WTC11 (cell line): ENCODE data around the gene RABL6. TPM values are rescaled to one million over a fixed set of nuclear protein-coding genes. Genes with fewer than 3 reads are reported as not detected.
A peak's percentile ranks its signal among the peaks of the same experiment; 100 is the strongest.
"Not testable (repeated sequence)": the region's sequence is repeated elsewhere in the genome, so short reads cannot be mapped to it uniquely, and the experiment has no call there.

ENCODE experiments used
- ATAC-seq: fragments of 200-7000 bp; cut with Tn5 transposase; 2 replicates; pipeline ENCODE4 v1.10.0; 2021; ENCODE audit warnings: mild to moderate bottlenecking, moderate library complexity
- CTCF ChIA-PET: fragments of 300-600 bp; sonication (Branson Sonifier 250); formaldehyde crosslinking; loops from one replicate; lab custom pipeline; 2021; ENCODE audit warnings: antibody characterized with exemption; lab: Charles Lee
- POLR2A ChIA-PET: fragments of 350-600 bp; sonication (Branson Sonifier 250); formaldehyde crosslinking; loops from one replicate; lab custom pipeline; 2021; ENCODE audit warnings: antibody characterized with exemption; lab: Charles Lee
- DNase-seq: peaks from one replicate; pipeline ENCODE4 v3.0.0; 2021; ENCODE audit warnings: low spot score
- H3K27ac Mint-ChIP-seq: 2 replicates; pipeline ENCODE4 v1.8.0; 2021; ENCODE audit warnings: mixed read lengths
- H3K27me3 Mint-ChIP-seq: 2 replicates; pipeline ENCODE4 v1.8.0; 2021; ENCODE audit warnings: low read depth, mild to moderate bottlenecking, moderate library complexity, mixed read lengths
- H3K36me3 Mint-ChIP-seq: 2 replicates; pipeline ENCODE4 v1.8.0; 2021; ENCODE audit warnings: mixed read lengths
- H3K4me1 Mint-ChIP-seq: 2 replicates; pipeline ENCODE4 v1.8.0; 2022; ENCODE audit warnings: mixed read lengths
- H3K4me3 Mint-ChIP-seq: 2 replicates; pipeline ENCODE4 v1.8.0; 2021; ENCODE audit warnings: mild to moderate bottlenecking, moderate library complexity, mixed read lengths
- H3K9me3 Mint-ChIP-seq: 2 replicates; pipeline ENCODE4 v1.8.0; 2021; ENCODE audit warnings: mixed read lengths
- AFF4 ChIP-seq: sonication (generic); formaldehyde crosslinking; IDR thresholded peaks from 2 replicates; pipeline ENCODE4 v1.8.1; 2023; ENCODE audit warnings: mild to moderate bottlenecking, missing genetic modification reagents, borderline replicate concordance
- ELF4 ChIP-seq: sonication (generic); formaldehyde crosslinking; IDR thresholded peaks from 2 replicates; pipeline ENCODE4 v1.8.1; 2022; ENCODE audit warnings: low read depth, mild to moderate bottlenecking, moderate library complexity, missing genetic modification reagents
- FOXK1 ChIP-seq: sonication (generic); formaldehyde crosslinking; IDR thresholded peaks from 2 replicates; pipeline ENCODE4 v1.8.0; 2022; ENCODE audit warnings: mild to moderate bottlenecking, moderate library complexity, missing genetic modification reagents
- HMGA2 ChIP-seq: fragments of 250-450 bp; sonication (Bioruptor Pico); IDR thresholded peaks from 2 replicates; pipeline ENCODE4 v1.4.0; 2021; ENCODE audit warnings: mild to moderate bottlenecking, moderate library complexity
- JUN ChIP-seq: sonication (generic); formaldehyde crosslinking; IDR thresholded peaks from 2 replicates; pipeline ENCODE4 v1.8.0; 2023; ENCODE audit warnings: mild to moderate bottlenecking, missing genetic modification reagents
- ZBTB21 ChIP-seq: sonication (generic); formaldehyde crosslinking; IDR thresholded peaks from 2 replicates; pipeline ENCODE4 v1.8.1; 2023; ENCODE audit warnings: mild to moderate bottlenecking, missing genetic modification reagents, borderline replicate concordance
- ZNF317 ChIP-seq: sonication (generic); formaldehyde crosslinking; IDR thresholded peaks from 2 replicates; pipeline ENCODE4 v1.8.1; 2023; ENCODE audit warnings: low read depth, mild to moderate bottlenecking, moderate library complexity, missing genetic modification reagents, borderline replicate concordance
- ZNF423 ChIP-seq: fragments of 250-450 bp; sonication (Bioruptor Pico); IDR thresholded peaks from 2 replicates; pipeline ENCODE4 v2.1.2; 2022; ENCODE audit warnings: mild to moderate bottlenecking, moderate library complexity
- total RNA-seq: library from RNA; stranded (reverse); gene quantifications from 3 replicates; pipeline ENCODE4 v1.2.3, GENCODE V29; 2021
- TF ChIP-seq, protein P1 (sequence below): fragments of 200-600 bp; IDR thresholded peaks from 2 replicates; pipeline ENCODE4 v1.8.0; 2022; ENCODE audit warnings: antibody characterized with exemption
- TF ChIP-seq, protein P2 (sequence below): fragments of 250-450 bp; sonication (Bioruptor Pico); IDR thresholded peaks from 2 replicates; pipeline ENCODE4 v1.9.0; 2021; ENCODE audit warnings: mild to moderate bottlenecking, borderline replicate concordance

Gene RABL6
- total RNA-seq, 1 experiment from 2014 or later: 171 TPM

DNA sequence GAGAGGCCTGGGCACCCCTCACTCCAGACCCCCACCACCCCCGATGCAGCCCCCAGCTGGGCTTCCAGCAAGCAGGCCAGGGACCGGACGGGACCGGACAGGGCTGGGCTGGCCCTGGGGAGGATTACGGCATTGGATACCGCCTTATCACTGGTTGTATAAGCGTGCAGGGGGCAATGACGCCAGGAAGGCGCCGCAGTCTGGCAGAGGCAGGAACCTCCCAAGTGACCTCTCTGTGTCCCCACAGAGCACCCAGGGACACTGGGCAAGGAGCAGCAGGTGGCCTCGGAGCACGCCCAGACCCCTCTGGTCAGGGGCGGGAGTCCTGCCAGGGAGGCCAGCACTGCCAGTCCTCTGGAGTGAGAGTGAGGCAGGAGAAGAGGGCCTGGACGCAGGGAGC lies 42.7 kb upstream of the RABL6 start (continued):
- TF ChIP-seq AFF4 (CRISPR knock-in tag) (no peak), ZBTB21 (CRISPR knock-in tag) (no peak), ELF4 (no peak)

GRCh38 chr9:136765745-136766409 lies 41.9 kb upstream of the RABL6 start:
- CTCF ChIA-PET: interaction anchor here (0.7 to 1.3 kb wide), 5 partner anchors 12 to 264 kb away, joined by 3 to 4 read pairs (median 4); no protein-coding TSS in a partner anchor
- not testable (repeated sequence) for H3K27ac Mint-ChIP-seq
- peaks cover 14% of the 10 kb centered on the region for H3K27me3 Mint-ChIP-seq

GRCh38 chr9:136766410-136767120 lies 41.2 kb upstream of the RABL6 start:
- POLR2A ChIA-PET, H3K9me3 Mint-ChIP-seq, H3K4me3 Mint-ChIP-seq, H3K4me1 Mint-ChIP-seq, ATAC-seq, H3K27ac Mint-ChIP-seq, H3K36me3 Mint-ChIP-seq: not testable (repeated sequence)
- H3K27me3 Mint-ChIP-seq: peaks cover 14% of the 10 kb centered on the region
- CTCF ChIA-PET: interaction anchor here (0.7 to 1.3 kb wide), 5 partner anchors 11 to 263 kb away, joined by 3 to 4 read pairs (median 4); no protein-coding TSS in a partner anchor
- DNase-seq: peak; percentile 60

More at GRCh38 chr9:136765745-136766409, 41.9 kb upstream of the RABL6 start:
- H3K4me3 Mint-ChIP-seq, H3K36me3 Mint-ChIP-seq, POLR2A ChIA-PET, H3K9me3 Mint-ChIP-seq, DNase-seq, ATAC-seq, H3K4me1 Mint-ChIP-seq: not testable (repeated sequence)

GRCh38 chr9:136769710-136770191 lies 38.0 kb upstream of the RABL6 start:
- DNase-seq: peak; percentile 82
- H3K4me1 Mint-ChIP-seq: peaks cover 5% of the 10 kb centered on the region; the same call in 1 of the 2 replicates
- peak overlapping the region; percentile 47 for H3K4me3 Mint-ChIP-seq
- POLR2A ChIA-PET: no interaction called here
- H3K36me3 Mint-ChIP-seq: peaks cover 11% of the 10 kb centered on the region
- peaks cover 19% of the 10 kb centered on the region for H3K9me3 Mint-ChIP-seq
- H3K27me3 Mint-ChIP-seq: peaks cover 14% of the 10 kb centered on the region
- no peak overlapping the region for H3K27ac Mint-ChIP-seq
- peak; percentile 78 for ATAC-seq
- TF ChIP-seq ZNF423: peak; percentile 37; the same call in 1 of the 2 replicates
- TF ChIP-seq FOXK1 (CRISPR knock-in tag): no peak
- TF ChIP-seq, protein P1, sequence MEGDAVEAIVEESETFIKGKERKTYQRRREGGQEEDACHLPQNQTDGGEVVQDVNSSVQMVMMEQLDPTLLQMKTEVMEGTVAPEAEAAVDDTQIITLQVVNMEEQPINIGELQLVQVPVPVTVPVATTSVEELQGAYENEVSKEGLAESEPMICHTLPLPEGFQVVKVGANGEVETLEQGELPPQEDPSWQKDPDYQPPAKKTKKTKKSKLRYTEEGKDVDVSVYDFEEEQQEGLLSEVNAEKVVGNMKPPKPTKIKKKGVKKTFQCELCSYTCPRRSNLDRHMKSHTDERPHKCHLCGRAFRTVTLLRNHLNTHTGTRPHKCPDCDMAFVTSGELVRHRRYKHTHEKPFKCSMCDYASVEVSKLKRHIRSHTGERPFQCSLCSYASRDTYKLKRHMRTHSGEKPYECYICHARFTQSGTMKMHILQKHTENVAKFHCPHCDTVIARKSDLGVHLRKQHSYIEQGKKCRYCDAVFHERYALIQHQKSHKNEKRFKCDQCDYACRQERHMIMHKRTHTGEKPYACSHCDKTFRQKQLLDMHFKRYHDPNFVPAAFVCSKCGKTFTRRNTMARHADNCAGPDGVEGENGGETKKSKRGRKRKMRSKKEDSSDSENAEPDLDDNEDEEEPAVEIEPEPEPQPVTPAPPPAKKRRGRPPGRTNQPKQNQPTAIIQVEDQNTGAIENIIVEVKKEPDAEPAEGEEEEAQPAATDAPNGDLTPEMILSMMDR: peak; percentile 51
- TF ChIP-seq, all 79 proteins: peak for 2
- CTCF ChIA-PET: interaction anchor here (0.6 to 3.0 kb wide), 18 partner anchors 9 to 467 kb away, joined by 3 to 22 read pairs (median 4); partner anchors contain the start of genes LCN8 and TMEM141

- Mint-ChIP-seq H3K4me3 (no peak overlapping the region), H3K9me3 (peaks cover 14% of the 10 kb centered on the region), H3K36me3 (peaks cover 11% of the 10 kb centered on the region), H3K27ac (no peak overlapping the region), H3K27me3 (peaks cover 15% of the 10 kb centered on the region), H3K4me1 (peaks cover 5% of the 10 kb centered on the region; the same call in 1 of the 2 replicates)
- no peak for ATAC-seq
- CTCF ChIA-PET: interaction anchor here (1.3 kb wide), 1 partner anchor 14 kb away, joined by 5 read pairs; the partner anchor contains the start of gene LCN8
- DNase-seq: no peak
- POLR2A ChIA-PET: no interaction called here
- no peak for TF ChIP-seq ZNF317 (CRISPR knock-in tag)
- TF ChIP-seq, protein P2, sequence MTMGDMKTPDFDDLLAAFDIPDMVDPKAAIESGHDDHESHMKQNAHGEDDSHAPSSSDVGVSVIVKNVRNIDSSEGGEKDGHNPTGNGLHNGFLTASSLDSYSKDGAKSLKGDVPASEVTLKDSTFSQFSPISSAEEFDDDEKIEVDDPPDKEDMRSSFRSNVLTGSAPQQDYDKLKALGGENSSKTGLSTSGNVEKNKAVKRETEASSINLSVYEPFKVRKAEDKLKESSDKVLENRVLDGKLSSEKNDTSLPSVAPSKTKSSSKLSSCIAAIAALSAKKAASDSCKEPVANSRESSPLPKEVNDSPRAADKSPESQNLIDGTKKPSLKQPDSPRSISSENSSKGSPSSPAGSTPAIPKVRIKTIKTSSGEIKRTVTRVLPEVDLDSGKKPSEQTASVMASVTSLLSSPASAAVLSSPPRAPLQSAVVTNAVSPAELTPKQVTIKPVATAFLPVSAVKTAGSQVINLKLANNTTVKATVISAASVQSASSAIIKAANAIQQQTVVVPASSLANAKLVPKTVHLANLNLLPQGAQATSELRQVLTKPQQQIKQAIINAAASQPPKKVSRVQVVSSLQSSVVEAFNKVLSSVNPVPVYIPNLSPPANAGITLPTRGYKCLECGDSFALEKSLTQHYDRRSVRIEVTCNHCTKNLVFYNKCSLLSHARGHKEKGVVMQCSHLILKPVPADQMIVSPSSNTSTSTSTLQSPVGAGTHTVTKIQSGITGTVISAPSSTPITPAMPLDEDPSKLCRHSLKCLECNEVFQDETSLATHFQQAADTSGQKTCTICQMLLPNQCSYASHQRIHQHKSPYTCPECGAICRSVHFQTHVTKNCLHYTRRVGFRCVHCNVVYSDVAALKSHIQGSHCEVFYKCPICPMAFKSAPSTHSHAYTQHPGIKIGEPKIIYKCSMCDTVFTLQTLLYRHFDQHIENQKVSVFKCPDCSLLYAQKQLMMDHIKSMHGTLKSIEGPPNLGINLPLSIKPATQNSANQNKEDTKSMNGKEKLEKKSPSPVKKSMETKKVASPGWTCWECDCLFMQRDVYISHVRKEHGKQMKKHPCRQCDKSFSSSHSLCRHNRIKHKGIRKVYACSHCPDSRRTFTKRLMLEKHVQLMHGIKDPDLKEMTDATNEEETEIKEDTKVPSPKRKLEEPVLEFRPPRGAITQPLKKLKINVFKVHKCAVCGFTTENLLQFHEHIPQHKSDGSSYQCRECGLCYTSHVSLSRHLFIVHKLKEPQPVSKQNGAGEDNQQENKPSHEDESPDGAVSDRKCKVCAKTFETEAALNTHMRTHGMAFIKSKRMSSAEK (CRISPR knock-in tag): no peak
- TF ChIP-seq HMGA2 (CRISPR knock-in tag): no peak
- TF ChIP-seq JUN (CRISPR knock-in tag): no peak
These were observed 35.8 kb upstream of the RABL6 start for GRCh38 chr9:136771907-136772415.
